Measurements from ENCODE around the gene PPP2R5C. TPM values are rescaled to one million over a fixed set of nuclear protein-coding genes. Genes with fewer than 3 reads are reported as not detected.
A peak's percentile ranks its signal among the peaks of the same experiment; 100 is the strongest.

Gene PPP2R5C
- total RNA-seq, 2 experiments from 2014 or later: 232 to 281 TPM

GRCh38 chr14:101947904-101948665, 186.6 kb downstream of the PPP2R5C start:
- peak overlapping the region; percentile 89 for H3K4me3 Mint-ChIP-seq
- ChIA-PET CTCF (interaction anchor here (0.5 to 2.0 kb wide), 10 partner anchors 10 to 241 kb away, joined by 3 to 12 read pairs (median 5); no protein-coding TSS in a partner anchor), POLR2A (interaction anchor here (0.6 kb wide), 2 partner anchors 22 to 68 kb away, joined by 4 to 5 read pairs; no protein-coding TSS in a partner anchor)
- peak overlapping the region; percentile 93 for H3K27ac Mint-ChIP-seq
- ATAC-seq (peak; percentile 98), DNase-seq (peak; percentile 100)
- peaks cover 17% of the 10 kb centered on the region for H3K27me3 Mint-ChIP-seq
- no peaks in the 10 kb centered on the region for H3K9me3 Mint-ChIP-seq (ENCODE audit: low read depth)
- peaks cover 12% of the 10 kb centered on the region for H3K4me1 Mint-ChIP-seq
- intact Hi-C loops (cut with DNase I, micrococcal nuclease): loop anchor here (1.0 to 5.0 kb wide), 23 partner anchors 16 to 1769 kb away; partner anchors contain the start of genes DYNC1H1 (in 2 of the 2), HSP90AA1 (in 2 of the 2), WDR20 (in 2 of the 2) and ZNF839 (in 2 of the 2)
- peaks cover 2% of the 10 kb centered on the region for H3K36me3 Mint-ChIP-seq (ENCODE audit: low read depth)

- intact Hi-C loops (cut with DNase I, micrococcal nuclease): loop anchor here (1.0 to 5.0 kb wide), 23 partner anchors 16 to 1769 kb away; partner anchors contain the start of genes DYNC1H1 (in 2 of the 2), HSP90AA1 (in 2 of the 2), WDR20 (in 2 of the 2) and ZNF839 (in 2 of the 2)
- Mint-ChIP-seq H3K36me3 (ENCODE audit: low read depth) (peaks cover 2% of the 10 kb centered on the region), H3K9me3 (ENCODE audit: low read depth) (no peaks in the 10 kb centered on the region), H3K27me3 (peaks cover 14% of the 10 kb centered on the region), H3K27ac (peak overlapping the region; percentile 93), H3K4me1 (peaks cover 12% of the 10 kb centered on the region), H3K4me3 (peak overlapping the region; percentile 89)
- peak; percentile 33 for DNase-seq
- ChIA-PET POLR2A (interaction anchor here (0.6 kb wide), 1 partner anchor 69 kb away, joined by 5 read pairs; no protein-coding TSS in a partner anchor), CTCF (interaction anchor here (0.6 to 2.0 kb wide), 8 partner anchors 9 to 373 kb away, joined by 3 to 12 read pairs (median 5); no protein-coding TSS in a partner anchor)
- ATAC-seq: peak; percentile 1
These were observed 187.2 kb downstream of the PPP2R5C start for GRCh38 chr14:101948666-101949216.

GRCh38 chr14:101950100-101950499, 188.6 kb downstream of the PPP2R5C start:
- H3K36me3 Mint-ChIP-seq (ENCODE audit: low read depth): peaks cover 2% of the 10 kb centered on the region
- no peaks in the 10 kb centered on the region for H3K9me3 Mint-ChIP-seq (ENCODE audit: low read depth)
- ChIA-PET POLR2A (interaction anchor here (0.7 kb wide), 1 partner anchor 58 kb away, joined by 13 read pairs; no protein-coding TSS in a partner anchor), CTCF (no interaction called here)
- H3K27me3 Mint-ChIP-seq: peaks cover 10% of the 10 kb centered on the region
- intact Hi-C loops (cut with DNase I, micrococcal nuclease): no loop called here
- no peak overlapping the region for H3K27ac Mint-ChIP-seq
- peaks cover 12% of the 10 kb centered on the region for H3K4me1 Mint-ChIP-seq
- ATAC-seq (no peak), DNase-seq (no peak)
- peak overlapping the region; percentile 89 for H3K4me3 Mint-ChIP-seq

- peaks cover 7% of the 10 kb centered on the region for H3K27me3 Mint-ChIP-seq
- CTCF ChIA-PET: interaction anchor here (1.4 kb wide), 1 partner anchor 11 kb away, joined by 4 read pairs; no protein-coding TSS in a partner anchor
These were observed 189.2 kb downstream of the PPP2R5C start for GRCh38 chr14:101950516-101951215.

GRCh38 chr14:101953151-101953550, 191.6 kb downstream of the PPP2R5C start:
- DNase-seq (no peak), ATAC-seq (no peak)
- Mint-ChIP-seq H3K27me3 (no peaks in the 10 kb centered on the region), H3K27ac (no peak overlapping the region), H3K9me3 (ENCODE audit: low read depth) (no peaks in the 10 kb centered on the region), H3K36me3 (ENCODE audit: low read depth) (peaks cover 2% of the 10 kb centered on the region), H3K4me1 (peaks cover 6% of the 10 kb centered on the region), H3K4me3 (no peak overlapping the region)
- POLR2A ChIA-PET: interaction anchor here (0.7 kb wide), 1 partner anchor 127 kb away, joined by 5 read pairs; no protein-coding TSS in a partner anchor
- CTCF ChIA-PET: interaction anchor here (0.7 to 1.7 kb wide), 3 partner anchors 8 to 1350 kb away, joined by 3 to 5 read pairs (median 4); partner anchors contain the start of gene DYNC1H1
- intact Hi-C loops (cut with DNase I, micrococcal nuclease): no loop called here

More at GRCh38 chr14:101950516-101951215, 189.2 kb downstream of the PPP2R5C start:
- Mint-ChIP-seq H3K36me3 (ENCODE audit: low read depth) (peaks cover 2% of the 10 kb centered on the region), H3K27ac (no peak overlapping the region), H3K4me3 (peak overlapping the region; percentile 9), H3K9me3 (ENCODE audit: low read depth) (no peaks in the 10 kb centered on the region), H3K4me1 (peaks cover 12% of the 10 kb centered on the region)
- POLR2A ChIA-PET: no interaction called here
- DNase-seq: no peak
- no peak for ATAC-seq
- intact Hi-C loops (cut with DNase I, micrococcal nuclease): no loop called here

GRCh38 chr14:101954501-101954900, 193.0 kb downstream of the PPP2R5C start:
- no peak for ATAC-seq
- intact Hi-C loops (cut with DNase I, micrococcal nuclease): no loop called here
- POLR2A ChIA-PET: interaction anchor here (0.6 kb wide), 1 partner anchor 168 kb away, joined by 3 read pairs; no protein-coding TSS in a partner anchor
- Mint-ChIP-seq H3K27me3 (no peaks in the 10 kb centered on the region), H3K4me1 (peaks cover under 1% of the 10 kb centered on the region), H3K27ac (no peak overlapping the region), H3K9me3 (ENCODE audit: low read depth) (no peaks in the 10 kb centered on the region), H3K4me3 (no peak overlapping the region), H3K36me3 (ENCODE audit: low read depth) (no peaks in the 10 kb centered on the region)
- CTCF ChIA-PET: interaction anchor here (1.3 to 1.7 kb wide), 2 partner anchors 9 to 247 kb away, joined by 3 to 5 read pairs; partner anchors contain the start of gene DYNC1H1
- DNase-seq: no peak

- intact Hi-C loops (cut with DNase I, micrococcal nuclease): no loop called here
- ATAC-seq (no peak), DNase-seq (no peak)
- CTCF ChIA-PET: interaction anchor here (0.6 to 1.3 kb wide), 4 partner anchors 9 to 248 kb away, joined by 3 read pairs; no protein-coding TSS in a partner anchor
- H3K9me3 Mint-ChIP-seq (ENCODE audit: low read depth): no peaks in the 10 kb centered on the region
- no peak overlapping the region for H3K27ac Mint-ChIP-seq
- H3K27me3 Mint-ChIP-seq: no peaks in the 10 kb centered on the region
- H3K4me1 Mint-ChIP-seq: peaks cover 2% of the 10 kb centered on the region
- H3K4me3 Mint-ChIP-seq: no peak overlapping the region
- H3K36me3 Mint-ChIP-seq (ENCODE audit: low read depth): no peaks in the 10 kb centered on the region
- POLR2A ChIA-PET: no interaction called here
These were observed 194.2 kb downstream of the PPP2R5C start for GRCh38 chr14:101955695-101956161.

- ATAC-seq (no peak), DNase-seq (no peak)
- Mint-ChIP-seq H3K4me1 (peaks cover 6% of the 10 kb centered on the region), H3K27me3 (no peaks in the 10 kb centered on the region), H3K4me3 (no peak overlapping the region), H3K36me3 (ENCODE audit: low read depth) (no peaks in the 10 kb centered on the region), H3K27ac (no peak overlapping the region), H3K9me3 (ENCODE audit: low read depth) (no peaks in the 10 kb centered on the region)
- ChIA-PET POLR2A (no interaction called here), CTCF (interaction anchor here (0.6 to 1.1 kb wide), 4 partner anchors 10 to 404 kb away, joined by 3 read pairs; no protein-coding TSS in a partner anchor)
- intact Hi-C loops (cut with DNase I, micrococcal nuclease): no loop called here
These were observed 194.8 kb downstream of the PPP2R5C start for GRCh38 chr14:101956179-101956885.

- Mint-ChIP-seq H3K36me3 (ENCODE audit: low read depth) (no peaks in the 10 kb centered on the region), H3K4me3 (no peak overlapping the region), H3K27me3 (no peaks in the 10 kb centered on the region), H3K27ac (no peak overlapping the region), H3K9me3 (ENCODE audit: low read depth) (no peaks in the 10 kb centered on the region), H3K4me1 (peaks cover 8% of the 10 kb centered on the region)
- intact Hi-C loops (cut with DNase I, micrococcal nuclease): no loop called here
- ChIA-PET CTCF (interaction anchor here (0.6 to 1.6 kb wide), 8 partner anchors 9 to 1736 kb away, joined by 3 to 6 read pairs (median 3); no protein-coding TSS in a partner anchor), POLR2A (interaction anchor here (0.6 kb wide), 1 partner anchor 50 kb away, joined by 5 read pairs; no protein-coding TSS in a partner anchor)
- ATAC-seq: no peak
- DNase-seq: no peak
These were observed 196.1 kb downstream of the PPP2R5C start for GRCh38 chr14:101957406-101958234.

Data from activated CD4-positive, alpha-beta T cell treated with anti-CD3 and anti-CD28 coated beads for 36 hours (primary cell).